Measurements from ENCODE around the gene FAIM. TPM values are rescaled to one million over a fixed set of nuclear protein-coding genes. Genes with fewer than 3 reads are reported as not detected.

FAIM gene
- polyA plus RNA-seq, 6 donors from 2014 or later, result 8.1 to 11.7 (median 9.7) TPM

DNA sequence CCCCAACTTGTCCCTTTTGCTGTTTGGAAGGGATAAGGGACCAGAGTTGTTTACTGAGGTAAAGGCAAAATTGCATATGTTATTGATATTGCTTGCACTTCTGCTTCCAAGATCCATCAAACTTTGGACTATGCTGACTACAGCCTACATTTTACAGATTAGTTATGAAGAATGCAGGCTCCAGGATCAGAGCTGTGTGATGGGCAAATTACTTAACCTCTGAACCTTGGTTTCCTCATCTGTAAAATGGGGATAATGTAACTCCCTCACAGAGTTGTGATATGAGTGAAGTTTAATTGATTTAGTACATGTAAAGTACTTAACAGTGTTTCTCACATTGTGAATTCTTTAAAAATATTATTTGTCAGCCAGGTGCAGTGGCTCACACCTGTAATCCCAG is 15.9 kb downstream of the FAIM start:
- no peaks in the 10 kb centered on the region for H3K4me1 Mint-ChIP-seq
- peak overlapping the region in 1 of 6 donors; percentile 44 for H3K27ac Mint-ChIP-seq
- H3K9me3 Mint-ChIP-seq, result no peaks in the 10 kb centered on the region
- ATAC-seq (ENCODE audit: low read depth in 2 of 2) (no peak), DNase-seq (no peak)
- no peak overlapping the region for H3K4me3 Mint-ChIP-seq
- H3K27me3 Mint-ChIP-seq, result no peaks in the 10 kb centered on the region
- peaks cover 2 to 6% of the 10 kb centered on the region in 2 donors for H3K36me3 Mint-ChIP-seq

DNA sequence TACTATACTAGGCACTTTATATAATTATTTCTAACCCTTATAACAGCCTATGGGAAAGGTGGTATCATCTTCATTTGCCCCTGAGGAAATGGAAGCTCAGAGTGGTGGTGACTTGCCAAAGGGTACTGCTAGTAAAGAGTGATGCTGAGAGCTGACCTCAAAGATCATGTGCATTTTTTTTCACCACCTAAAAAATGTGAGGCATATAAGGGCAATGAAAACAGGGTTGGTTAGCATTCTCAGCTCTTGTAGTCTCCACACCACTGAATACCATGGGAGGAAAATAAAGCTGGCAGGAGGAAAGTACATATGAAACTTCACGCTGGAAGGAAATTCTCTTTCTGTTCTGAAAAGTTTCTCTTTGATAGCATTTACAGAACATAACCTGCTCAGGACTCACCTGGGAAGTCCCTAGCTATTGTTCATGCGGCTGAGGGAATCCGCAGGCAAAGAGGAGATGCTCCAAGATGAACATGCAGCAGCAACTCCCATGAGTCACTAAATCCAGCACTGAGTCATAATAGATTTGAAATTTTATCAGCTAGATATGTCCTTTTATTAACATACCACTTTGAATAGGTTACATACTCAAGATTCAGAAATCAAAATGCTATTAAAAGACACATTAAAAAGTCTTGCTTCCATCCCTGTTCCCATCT is 17.3 kb downstream of the FAIM start:
- no peak overlapping the region for H3K4me3 Mint-ChIP-seq
- no peaks in the 10 kb centered on the region for H3K27me3 Mint-ChIP-seq
- no peak overlapping the region for H3K27ac Mint-ChIP-seq
- no peaks in the 10 kb centered on the region for H3K9me3 Mint-ChIP-seq
- peaks cover 6 to 8% of the 10 kb centered on the region in 2 donors for H3K36me3 Mint-ChIP-seq
- DNase-seq (no peak), ATAC-seq (ENCODE audit: low read depth in 2 of 2) (no peak)
- H3K4me1 Mint-ChIP-seq, result no peaks in the 10 kb centered on the region

DNA sequence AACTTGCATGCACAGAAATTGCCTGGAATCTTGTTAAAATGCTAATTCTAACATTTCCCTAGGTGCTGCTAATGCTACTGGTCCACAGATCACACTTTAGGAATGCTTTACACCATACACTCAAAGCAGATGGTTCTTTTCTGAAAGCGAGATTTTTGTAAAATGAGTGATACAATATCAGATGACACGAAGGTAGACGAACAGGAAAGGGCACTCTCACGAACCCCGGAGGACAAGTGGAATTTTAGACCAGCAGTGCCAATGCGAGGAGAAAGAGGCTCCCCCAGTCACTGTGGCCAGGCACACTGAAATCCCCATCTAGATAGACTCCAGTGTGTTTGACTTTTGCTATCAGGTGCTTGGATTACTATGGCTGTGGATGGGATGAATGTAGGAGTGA is 21.0 kb downstream of the FAIM start:
- Mint-ChIP-seq H3K4me1 (no peaks in the 10 kb centered on the region), H3K9me3 (no peaks in the 10 kb centered on the region), H3K27ac (no peak overlapping the region), H3K4me3 (peak overlapping the region in 1 of 8 donors; percentile 5), H3K27me3 (no peaks in the 10 kb centered on the region), H3K36me3 (peaks cover 6 to 8% of the 10 kb centered on the region in 2 donors)
- DNase-seq (no peak), ATAC-seq (ENCODE audit: low read depth in 2 of 2) (no peak)

DNA sequence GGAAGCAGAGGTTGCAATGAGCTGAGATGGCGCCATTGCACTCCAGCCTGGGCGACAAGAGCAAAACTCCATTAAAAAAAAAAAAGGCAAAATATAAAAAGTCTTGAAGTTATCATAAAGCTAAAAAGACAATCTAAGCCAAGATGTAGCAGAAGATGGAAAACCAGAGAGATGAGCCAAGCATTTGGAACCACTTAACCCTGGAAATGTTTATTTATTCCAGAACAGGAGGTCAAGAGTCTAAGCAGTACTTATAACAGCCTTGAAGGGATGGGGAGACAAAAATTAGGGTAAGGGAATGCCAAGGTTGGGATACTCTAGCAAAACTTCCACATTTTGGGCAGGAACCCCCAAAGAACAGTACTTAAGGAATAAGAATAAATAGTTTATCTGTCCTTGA is 30.1 kb downstream of the FAIM start:
- peaks cover 10 to 11% of the 10 kb centered on the region in 2 donors for H3K36me3 Mint-ChIP-seq
- H3K4me3 Mint-ChIP-seq, result no peak overlapping the region
- ATAC-seq (ENCODE audit: low read depth in 2 of 2) (no peak), DNase-seq (no peak)
- peak overlapping the region in 1 of 6 donors; percentile 24 for H3K27ac Mint-ChIP-seq
- H3K27me3 Mint-ChIP-seq, result no peaks in the 10 kb centered on the region
- H3K4me1 Mint-ChIP-seq, result peaks cover 0 to 4% (median 0%) of the 10 kb centered on the region in 3 donors
- H3K9me3 Mint-ChIP-seq, result peaks cover 6 to 24% (median 13%) of the 10 kb centered on the region in 7 donors

DNA sequence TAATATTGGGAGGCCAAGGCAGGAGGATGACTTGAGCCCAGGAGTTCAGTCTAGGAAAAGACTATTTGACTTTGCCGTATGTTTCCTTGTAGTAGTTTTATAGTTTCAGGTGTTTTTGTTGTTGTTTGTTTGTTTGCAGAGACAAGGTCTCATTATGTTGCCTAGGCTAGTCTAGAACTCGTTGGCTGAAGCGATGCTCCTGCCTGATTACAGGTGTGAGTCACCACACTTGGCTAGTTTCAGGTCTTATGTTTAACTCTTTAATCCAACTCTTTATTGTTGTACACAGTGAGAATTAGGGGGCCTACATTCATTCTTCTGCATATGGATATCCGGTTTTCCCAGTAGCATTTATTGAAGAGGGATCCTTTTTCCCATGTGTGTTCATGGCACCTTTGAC is 32.0 kb downstream of the FAIM start:
- Mint-ChIP-seq H3K4me1 (peaks cover 0 to 4% (median 0%) of the 10 kb centered on the region in 3 donors), H3K27me3 (no peaks in the 10 kb centered on the region), H3K9me3 (peaks cover 10 to 43% (median 27%) of the 10 kb centered on the region in 7 donors), H3K4me3 (no peak overlapping the region), H3K36me3 (peaks cover 11 to 22% of the 10 kb centered on the region in 2 donors), H3K27ac (peak overlapping the region in 1 of 6 donors; percentile 15)
- no peak for DNase-seq
- ATAC-seq (ENCODE audit: low read depth in 2 of 2), result no peak

DNA sequence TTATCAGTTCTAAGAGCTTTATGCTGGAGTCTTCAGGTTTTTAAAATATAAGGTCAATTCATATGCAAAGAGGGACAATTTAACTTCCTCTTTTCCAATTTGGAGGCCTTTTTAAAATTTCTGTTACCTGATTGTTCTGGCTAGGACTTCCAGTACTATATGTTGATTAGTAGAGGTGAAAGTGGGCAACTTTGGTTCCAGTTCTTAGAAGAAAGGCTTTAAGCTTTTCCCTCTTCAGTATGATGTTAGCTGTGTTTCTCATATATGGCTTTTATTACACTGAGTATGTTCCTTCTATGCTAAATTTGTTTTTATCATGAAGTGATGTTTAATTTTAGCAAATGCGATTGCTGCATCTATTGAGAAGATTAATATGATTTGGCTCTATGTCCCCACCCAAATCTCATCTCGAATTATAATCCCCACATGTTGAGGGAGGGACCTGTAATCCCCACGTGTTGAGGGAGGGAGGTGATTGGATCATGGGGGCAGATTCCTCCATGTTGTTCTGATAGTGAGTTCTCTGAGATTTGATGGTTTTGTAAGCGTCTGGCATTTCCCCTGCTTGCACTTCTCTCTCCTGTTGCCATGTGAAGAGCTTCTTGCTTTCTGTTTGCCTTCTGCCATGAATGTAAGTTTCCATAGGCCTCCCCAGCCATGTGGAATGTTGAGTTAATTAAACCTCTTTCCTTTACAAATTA is 33.8 kb downstream of the FAIM start:
- no peak for ATAC-seq (ENCODE audit: low read depth in 2 of 2)
- Mint-ChIP-seq H3K9me3 (peaks cover 15 to 58% (median 39%) of the 10 kb centered on the region in 7 donors), H3K27ac (peak overlapping the region in 1 of 6 donors; percentile 49), H3K27me3 (no peaks in the 10 kb centered on the region), H3K36me3 (peaks cover 6 to 33% of the 10 kb centered on the region in 2 donors), H3K4me1 (peaks cover 0 to 4% (median 0%) of the 10 kb centered on the region in 3 donors), H3K4me3 (no peak overlapping the region)
- no peak for DNase-seq

DNA sequence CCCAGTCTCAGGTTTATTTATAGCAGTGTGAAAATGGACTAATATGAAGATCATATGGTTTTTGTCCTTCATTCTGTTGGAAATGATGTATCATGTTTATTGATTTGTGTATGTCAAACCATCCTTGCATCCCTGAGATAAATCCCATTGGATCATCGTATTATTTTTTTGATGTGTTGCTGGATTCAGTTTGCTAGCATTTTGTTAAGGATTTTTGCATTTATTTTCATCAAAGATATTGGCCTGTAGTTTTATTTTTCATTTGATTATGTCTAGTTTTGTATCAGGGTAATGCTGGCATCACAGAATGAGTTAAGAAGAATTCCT is 34.3 kb downstream of the FAIM start:
- Mint-ChIP-seq H3K27me3 (no peaks in the 10 kb centered on the region), H3K36me3 (peaks cover 6 to 33% of the 10 kb centered on the region in 2 donors), H3K27ac (peak overlapping the region in 1 of 6 donors; percentile 49), H3K4me3 (no peak overlapping the region), H3K4me1 (peaks cover 0 to 4% (median 0%) of the 10 kb centered on the region in 3 donors), H3K9me3 (peaks cover 15 to 61% (median 43%) of the 10 kb centered on the region in 7 donors)
- DNase-seq, result no peak
- no peak for ATAC-seq (ENCODE audit: low read depth in 2 of 2)

DNA sequence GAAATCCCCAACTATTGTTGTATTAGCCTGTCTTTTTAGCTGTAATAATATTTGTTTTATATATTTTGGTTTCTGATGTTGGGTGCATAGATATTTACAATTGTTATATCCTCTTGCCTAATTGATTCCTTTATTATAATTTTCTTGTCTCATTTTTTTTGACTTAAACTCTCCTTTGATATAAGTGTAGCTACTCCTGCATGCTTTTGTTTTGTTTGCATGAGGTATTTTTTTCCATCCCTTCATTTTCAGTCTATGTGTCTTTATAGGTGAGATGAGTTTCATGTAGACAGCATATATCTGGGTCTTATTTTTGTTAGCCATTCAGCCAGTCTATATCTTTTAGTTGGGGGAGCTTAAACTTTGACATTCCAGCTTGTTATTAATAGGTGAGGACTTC is 37.4 kb downstream of the FAIM start:
- ATAC-seq (ENCODE audit: low read depth in 2 of 2), result no peak
- Mint-ChIP-seq H3K4me3 (no peak overlapping the region), H3K36me3 (peaks cover 16 to 49% of the 10 kb centered on the region in 2 donors), H3K27ac (no peak overlapping the region), H3K27me3 (no peaks in the 10 kb centered on the region), H3K9me3 (peaks cover 18 to 62% (median 43%) of the 10 kb centered on the region in 7 donors), H3K4me1 (peaks cover 0 to 4% (median 0%) of the 10 kb centered on the region in 3 donors)
- no peak for DNase-seq

DNA sequence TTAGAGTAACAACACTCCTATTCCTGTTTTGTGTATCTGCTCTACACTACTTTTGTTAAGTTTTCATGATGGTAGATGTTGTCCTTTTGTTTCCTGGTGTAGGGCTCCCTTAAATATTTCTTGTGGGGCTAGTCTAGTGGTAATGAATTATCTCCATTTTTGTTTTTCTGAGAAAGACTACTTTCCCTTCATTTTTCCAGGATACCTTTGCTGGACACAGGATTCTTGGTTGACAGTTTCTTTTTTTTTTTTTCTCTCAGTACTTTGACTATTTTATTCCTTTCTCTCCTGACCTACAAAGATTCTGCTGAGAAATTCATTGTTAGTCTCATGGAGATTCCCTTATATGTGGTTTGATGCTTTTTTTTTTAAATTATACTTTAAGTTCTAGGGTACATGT is 37.9 kb downstream of the FAIM start:
- no peak for DNase-seq
- Mint-ChIP-seq H3K27me3 (no peaks in the 10 kb centered on the region), H3K36me3 (peaks cover 16 to 49% of the 10 kb centered on the region in 2 donors), H3K4me3 (no peak overlapping the region), H3K27ac (no peak overlapping the region), H3K9me3 (peaks cover 18 to 62% (median 43%) of the 10 kb centered on the region in 7 donors), H3K4me1 (peaks cover 0 to 4% (median 0%) of the 10 kb centered on the region in 3 donors)
- ATAC-seq (ENCODE audit: low read depth in 2 of 2), result no peak

DNA sequence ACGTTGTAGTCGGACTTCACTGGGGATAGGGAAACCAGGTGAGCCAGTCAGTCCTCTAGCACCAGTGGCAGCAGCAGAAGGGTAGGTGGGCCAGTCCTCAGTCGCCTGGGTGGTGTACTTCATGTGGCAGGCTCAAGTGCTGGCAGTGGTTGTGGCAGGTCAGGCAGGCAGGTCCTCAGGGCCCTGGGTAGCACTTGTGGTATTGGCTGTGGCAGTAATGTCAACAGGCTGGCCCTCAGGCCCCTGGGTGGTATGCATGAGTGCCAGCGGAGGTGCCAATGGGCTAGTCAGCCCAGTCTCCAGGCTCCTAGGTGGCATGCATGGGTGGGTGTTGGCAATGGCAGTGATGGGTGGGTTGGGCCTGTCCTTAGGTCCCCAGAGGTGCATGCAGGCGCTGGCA is 40.6 kb downstream of the FAIM start:
- Mint-ChIP-seq H3K4me1 (no peaks in the 10 kb centered on the region), H3K27ac (no peak overlapping the region), H3K27me3 (no peaks in the 10 kb centered on the region), H3K36me3 (peaks cover 26 to 39% of the 10 kb centered on the region in 2 donors), H3K9me3 (peaks cover 8 to 44% (median 30%) of the 10 kb centered on the region in 7 donors), H3K4me3 (no peak overlapping the region)
- DNase-seq (no peak), ATAC-seq (ENCODE audit: low read depth in 2 of 2) (no peak)

DNA sequence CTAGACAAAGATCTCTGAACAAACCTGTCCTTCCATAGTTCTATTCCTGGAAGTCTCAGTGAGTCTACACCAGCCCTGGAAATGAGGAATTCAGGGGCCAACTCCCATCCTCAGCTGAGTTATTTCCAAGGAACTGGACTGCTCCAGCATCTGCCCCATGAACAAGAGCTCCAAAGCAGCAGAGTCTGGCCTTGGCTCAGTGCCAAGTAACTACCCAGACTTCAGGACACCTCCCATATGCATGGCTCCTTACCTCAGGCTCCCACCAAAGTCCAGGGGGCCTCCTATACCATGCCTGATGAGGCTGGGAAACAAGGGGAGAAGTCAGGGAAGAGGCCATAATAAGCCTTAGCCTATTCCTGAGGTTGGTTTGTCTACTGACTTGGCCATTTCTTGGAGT is 45.0 kb downstream of the FAIM start:
- Mint-ChIP-seq H3K27ac (peak overlapping the region in 1 of 6 donors; percentile 33), H3K4me3 (no peak overlapping the region), H3K9me3 (peaks cover 0 to 8% (median 4%) of the 10 kb centered on the region in 7 donors), H3K4me1 (no peaks in the 10 kb centered on the region), H3K27me3 (no peaks in the 10 kb centered on the region), H3K36me3 (peaks cover 36 to 43% of the 10 kb centered on the region in 2 donors)
- ATAC-seq (ENCODE audit: low read depth in 2 of 2) (no peak), DNase-seq (no peak)

DNA sequence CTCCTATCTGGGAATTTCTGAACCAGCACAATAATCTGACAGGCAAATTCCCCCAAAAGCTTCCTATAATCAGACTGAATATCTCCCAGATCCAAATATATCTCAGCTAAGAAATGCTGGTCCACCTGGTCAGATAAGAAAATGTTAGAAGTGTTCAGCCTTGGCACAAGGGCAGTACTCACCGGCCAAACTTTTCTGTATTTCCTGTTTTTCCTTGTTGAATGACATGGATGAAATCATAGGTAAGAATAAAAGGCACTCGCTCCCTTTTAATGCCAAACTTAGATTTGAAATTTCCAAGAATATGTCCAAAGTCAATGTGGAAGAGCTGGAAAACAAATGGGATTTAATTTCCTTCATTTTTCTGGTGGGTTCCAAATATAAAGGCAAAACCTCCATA is 48.9 kb downstream of the FAIM start:
- Mint-ChIP-seq H3K36me3 (peaks cover 27 to 45% of the 10 kb centered on the region in 2 donors), H3K27ac (peak overlapping the region in 1 of 6 donors; percentile 2), H3K27me3 (no peaks in the 10 kb centered on the region), H3K4me3 (no peak overlapping the region), H3K9me3 (no peaks in the 10 kb centered on the region), H3K4me1 (no peaks in the 10 kb centered on the region)
- ATAC-seq (ENCODE audit: low read depth in 2 of 2) (no peak), DNase-seq (no peak)

DNA sequence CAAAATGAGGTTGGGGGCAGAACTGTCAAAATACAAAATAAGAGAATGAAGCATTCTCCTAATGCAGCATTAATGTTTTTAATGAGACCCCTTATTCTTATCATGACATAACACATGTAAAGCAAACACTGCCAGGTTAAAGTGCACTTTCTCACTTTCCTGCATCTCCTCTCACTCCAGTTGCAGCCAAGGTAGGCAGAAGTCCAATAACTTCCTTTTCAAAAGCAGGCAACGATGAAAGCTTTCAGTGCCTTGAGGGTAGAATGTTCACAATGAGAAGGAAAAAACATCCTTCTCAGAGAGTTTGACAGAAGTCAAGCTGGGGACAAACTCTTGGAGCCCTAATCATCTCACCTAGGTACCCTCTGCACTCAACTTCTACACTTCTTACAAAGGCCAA is 59.5 kb downstream of the FAIM start:
- H3K9me3 Mint-ChIP-seq, result peaks cover 0 to 1% (median 0%) of the 10 kb centered on the region in 7 donors
- H3K4me3 Mint-ChIP-seq, result no peak overlapping the region
- no peaks in the 10 kb centered on the region for H3K27me3 Mint-ChIP-seq
- peaks cover 29 to 37% of the 10 kb centered on the region in 2 donors for H3K36me3 Mint-ChIP-seq
- ATAC-seq (ENCODE audit: low read depth in 2 of 2), result no peak
- H3K4me1 Mint-ChIP-seq, result no peaks in the 10 kb centered on the region
- DNase-seq, result no peak
- no peak overlapping the region for H3K27ac Mint-ChIP-seq

DNA sequence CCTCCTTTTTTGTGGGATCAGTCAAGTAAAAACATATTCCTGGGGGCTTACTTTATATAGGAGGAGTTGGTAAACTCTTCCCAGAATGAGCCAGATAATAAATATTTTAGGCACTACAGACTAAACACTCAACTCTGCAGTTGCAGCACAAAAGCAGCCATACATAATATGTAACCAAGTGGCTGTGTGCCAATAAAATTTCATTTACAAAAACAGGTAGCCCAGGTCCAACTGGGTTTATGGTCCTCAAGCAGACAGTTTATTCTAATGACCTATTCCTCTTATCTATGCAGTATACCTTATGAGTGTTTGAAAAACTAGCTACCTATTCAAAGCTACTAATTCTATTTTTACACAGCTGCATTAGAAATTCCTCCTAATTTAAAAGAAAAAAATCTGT is 61.8 kb downstream of the FAIM start:
- no peak for DNase-seq
- H3K4me3 Mint-ChIP-seq, result no peak overlapping the region
- peaks cover 3 to 14% (median 11%) of the 10 kb centered on the region in 7 donors for H3K9me3 Mint-ChIP-seq
- peaks cover 28 to 45% of the 10 kb centered on the region in 2 donors for H3K36me3 Mint-ChIP-seq
- no peaks in the 10 kb centered on the region for H3K4me1 Mint-ChIP-seq
- H3K27me3 Mint-ChIP-seq, result no peaks in the 10 kb centered on the region
- peak overlapping the region in 1 of 6 donors; percentile 22 for H3K27ac Mint-ChIP-seq
- no peak for ATAC-seq (ENCODE audit: low read depth in 2 of 2)
